Measurements from ENCODE around the gene BCAS1. TPM values are rescaled to one million over a fixed set of nuclear protein-coding genes. Genes with fewer than 3 reads are reported as not detected.

Gene BCAS1
- polyA plus RNA-seq, 1 of the 3 experiments (the other 2 are of a cell fraction): not detected

GRCh38 chr20:53927990-53928389, 142.4 kb downstream of the BCAS1 start (continued):
- TF ChIP-seq CTCF (IDR thresholded peaks at IDR 0.05): no peak

DNA sequence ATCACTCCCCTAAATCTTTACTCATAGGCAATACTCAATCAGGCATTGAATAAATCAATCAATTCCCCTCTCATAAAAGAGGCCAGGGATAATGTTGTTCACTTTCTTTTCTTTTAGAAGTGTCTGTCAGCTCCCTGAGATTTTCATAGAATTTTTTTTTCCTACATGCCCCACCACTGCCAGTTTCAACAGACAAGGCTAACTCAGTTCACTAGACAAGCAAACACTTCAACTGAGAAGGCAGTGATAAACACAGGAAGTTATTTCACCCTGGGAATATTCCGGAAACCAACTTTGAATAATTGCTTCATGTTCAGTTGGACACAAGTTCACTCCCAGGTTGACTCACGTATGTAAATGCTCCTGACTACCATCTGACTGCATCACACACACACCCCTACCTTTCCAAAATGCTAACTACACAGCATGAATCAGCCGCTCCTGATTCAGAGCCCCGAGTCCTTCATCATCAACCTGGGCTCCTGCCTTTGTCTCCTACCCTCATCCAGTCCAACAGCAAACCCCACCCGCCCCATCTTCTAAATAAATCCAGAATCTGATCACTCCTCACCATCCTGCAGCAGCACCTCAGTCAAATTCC, 143.9 kb downstream of the BCAS1 start:
- no peak overlapping the region for H3K4me2 ChIP-seq
- no peaks in the 10 kb centered on the region for H3K27me3 ChIP-seq (ENCODE audit: insufficient read depth)
- TF ChIP-seq, protein P1, sequence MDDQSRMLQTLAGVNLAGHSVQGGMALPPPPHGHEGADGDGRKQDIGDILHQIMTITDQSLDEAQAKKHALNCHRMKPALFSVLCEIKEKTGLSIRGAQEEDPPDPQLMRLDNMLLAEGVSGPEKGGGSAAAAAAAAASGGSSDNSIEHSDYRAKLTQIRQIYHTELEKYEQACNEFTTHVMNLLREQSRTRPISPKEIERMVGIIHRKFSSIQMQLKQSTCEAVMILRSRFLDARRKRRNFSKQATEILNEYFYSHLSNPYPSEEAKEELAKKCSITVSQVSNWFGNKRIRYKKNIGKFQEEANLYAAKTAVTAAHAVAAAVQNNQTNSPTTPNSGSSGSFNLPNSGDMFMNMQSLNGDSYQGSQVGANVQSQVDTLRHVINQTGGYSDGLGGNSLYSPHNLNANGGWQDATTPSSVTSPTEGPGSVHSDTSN (IDR thresholded peaks at IDR 0.05): peak; percentile 72
- TF ChIP-seq TAF1 (IDR thresholded peaks at IDR 0.05; ENCODE audit: borderline replicate concordance, low read depth, low read length) (no peak), FOSL2 (IDR thresholded peaks at IDR 0.05; ENCODE audit: borderline replicate concordance, low read depth) (peak; percentile 70; the same call in 1 of the 2 replicates), GABPA (IDR thresholded peaks at IDR 0.05; ENCODE audit: low read depth) (0 out of 2 replicates have a peak, but pooled peaks have one; percentile 36), JUND (IDR thresholded peaks at IDR 0.05) (peak; percentile 57), EP300 (IDR thresholded peaks at IDR 0.05; ENCODE audit: borderline replicate concordance in 1 of 2, low read depth in 1 of 2, low read length in 1 of 2) (peak in 1 of 2 experiments; percentile 63; a peak in 1 of 4 replicates), RXRA (IDR thresholded peaks at IDR 0.05; ENCODE audit: borderline replicate concordance, low read depth) (peak; percentile 50; the same call in 1 of the 2 replicates), POLR2AphosphoS5 (IDR thresholded peaks at IDR 0.05; ENCODE audit: low read depth, low read length) (peak; percentile 20; the same call in 1 of the 2 replicates), ELF1 (IDR thresholded peaks at IDR 0.05) (0 out of 2 replicates have a peak, but pooled peaks have one; percentile 32), CHD2 (IDR thresholded peaks at IDR 0.05; ENCODE audit: low read length, partially characterized antibody) (no peak), TEAD4 (IDR thresholded peaks at IDR 0.05; ENCODE audit: borderline replicate concordance, insufficient read depth) (no peak), MEF2A (IDR thresholded peaks at IDR 0.05; ENCODE audit: borderline replicate concordance, low read depth) (0 out of 2 replicates have a peak, but pooled peaks have one; percentile 29), TCF12 (IDR thresholded peaks at IDR 0.05) (peak; percentile 53; the same call in 1 of the 2 replicates), NFIC (IDR thresholded peaks at IDR 0.05; ENCODE audit: borderline replicate concordance) (0 out of 2 replicates have a peak, but pooled peaks have one; percentile 17)
- TF ChIP-seq, protein P2, sequence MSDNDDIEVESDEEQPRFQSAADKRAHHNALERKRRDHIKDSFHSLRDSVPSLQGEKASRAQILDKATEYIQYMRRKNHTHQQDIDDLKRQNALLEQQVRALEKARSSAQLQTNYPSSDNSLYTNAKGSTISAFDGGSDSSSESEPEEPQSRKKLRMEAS (IDR thresholded peaks at IDR 0.05; ENCODE audit: low read depth): peak; percentile 45; the same call in 1 of the 2 replicates
- peaks cover 18% of the 10 kb centered on the region for H3F3A ChIP-seq (replicated peaks; ENCODE audit: insufficient read depth)
- peak overlapping the region in 1 of 2 experiments; percentile 73; a peak in 2 of 4 replicates for H3K27ac ChIP-seq (ENCODE audit: low read depth in 2 of 2, low read length in 1 of 2)
- peak overlapping the region; percentile 50; the same call in 1 of the 2 replicates for H3K9ac ChIP-seq
- no peaks in the 10 kb centered on the region for H3K9me2 ChIP-seq
- H4K20me1 ChIP-seq (ENCODE audit: insufficient read depth): no peaks in the 10 kb centered on the region
- no peaks in the 10 kb centered on the region for H3K36me3 ChIP-seq (replicated peaks in 1 of 2; ENCODE audit: control insufficient read depth in 1 of 2, insufficient read depth in 2 of 2, low read length in 1 of 2)
- ChIA-PET CTCF (interaction anchor here (0.6 to 1.0 kb wide), 3 partner anchors 10 to 512 kb away, joined by 3 to 4 read pairs (median 3); no protein-coding TSS in a partner anchor), POLR2A (no interaction called here)
- no peaks in the 10 kb centered on the region for H3K9me3 ChIP-seq
- H2AFZ ChIP-seq (ENCODE audit: low read depth): no peak overlapping the region; the same call in 1 of the 2 replicates
- H3K4me1 ChIP-seq (ENCODE audit: control insufficient read depth in 1 of 2, insufficient read depth in 2 of 2, low read depth in 1 of 2, low read length in 1 of 2): peaks cover 0 to 7% of the 10 kb centered on the region in 2 experiments; a peak in 2 of 4 replicates
- WGBS (ENCODE audit: low lambda C conversion rate): 29% methylated on average over 5 of the region's 5 CpGs
- no peaks in the 10 kb centered on the region for H3K79me2 ChIP-seq (ENCODE audit: insufficient read depth)
- no peak for DNase-seq
- H3K4me3 ChIP-seq (ENCODE audit: low read depth in 2 of 2, low read length in 1 of 2): no peak overlapping the region

Data from SK-N-SH (cell line).